ENCODE results near the gene CAP2.

Gene CAP2

DNA sequence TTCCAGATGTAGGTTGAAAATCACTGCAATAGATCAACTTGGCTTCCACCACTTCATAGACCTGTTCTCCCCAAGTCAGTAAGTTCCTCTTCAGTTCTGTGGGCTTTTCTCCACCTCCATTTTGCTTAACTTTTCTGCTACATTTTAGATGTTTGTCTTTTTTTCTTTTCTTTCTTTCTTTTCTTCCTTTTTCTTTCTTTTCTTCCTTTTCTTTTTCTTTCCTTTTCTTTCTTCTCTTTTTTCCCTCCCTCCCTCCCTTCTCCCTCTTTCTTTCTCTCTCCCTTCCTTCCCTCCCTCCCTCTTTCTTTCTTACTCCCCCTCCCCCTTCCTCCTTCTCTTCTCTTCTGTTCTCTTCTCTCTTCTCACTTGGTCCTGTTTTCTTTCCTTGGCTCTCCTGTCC, 199.9 kb downstream of the CAP2 start:
- DNase-seq (ENCODE audit: low read depth) = no peak
- TF ChIP-seq, protein P1, sequence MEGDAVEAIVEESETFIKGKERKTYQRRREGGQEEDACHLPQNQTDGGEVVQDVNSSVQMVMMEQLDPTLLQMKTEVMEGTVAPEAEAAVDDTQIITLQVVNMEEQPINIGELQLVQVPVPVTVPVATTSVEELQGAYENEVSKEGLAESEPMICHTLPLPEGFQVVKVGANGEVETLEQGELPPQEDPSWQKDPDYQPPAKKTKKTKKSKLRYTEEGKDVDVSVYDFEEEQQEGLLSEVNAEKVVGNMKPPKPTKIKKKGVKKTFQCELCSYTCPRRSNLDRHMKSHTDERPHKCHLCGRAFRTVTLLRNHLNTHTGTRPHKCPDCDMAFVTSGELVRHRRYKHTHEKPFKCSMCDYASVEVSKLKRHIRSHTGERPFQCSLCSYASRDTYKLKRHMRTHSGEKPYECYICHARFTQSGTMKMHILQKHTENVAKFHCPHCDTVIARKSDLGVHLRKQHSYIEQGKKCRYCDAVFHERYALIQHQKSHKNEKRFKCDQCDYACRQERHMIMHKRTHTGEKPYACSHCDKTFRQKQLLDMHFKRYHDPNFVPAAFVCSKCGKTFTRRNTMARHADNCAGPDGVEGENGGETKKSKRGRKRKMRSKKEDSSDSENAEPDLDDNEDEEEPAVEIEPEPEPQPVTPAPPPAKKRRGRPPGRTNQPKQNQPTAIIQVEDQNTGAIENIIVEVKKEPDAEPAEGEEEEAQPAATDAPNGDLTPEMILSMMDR (IDR thresholded peaks at IDR 0.05; ENCODE audit: low read length, missing control alignments) = no peak
- no peak overlapping the region for H3K4me3 ChIP-seq (replicated peaks; ENCODE audit: low read depth, low read length)

DNA sequence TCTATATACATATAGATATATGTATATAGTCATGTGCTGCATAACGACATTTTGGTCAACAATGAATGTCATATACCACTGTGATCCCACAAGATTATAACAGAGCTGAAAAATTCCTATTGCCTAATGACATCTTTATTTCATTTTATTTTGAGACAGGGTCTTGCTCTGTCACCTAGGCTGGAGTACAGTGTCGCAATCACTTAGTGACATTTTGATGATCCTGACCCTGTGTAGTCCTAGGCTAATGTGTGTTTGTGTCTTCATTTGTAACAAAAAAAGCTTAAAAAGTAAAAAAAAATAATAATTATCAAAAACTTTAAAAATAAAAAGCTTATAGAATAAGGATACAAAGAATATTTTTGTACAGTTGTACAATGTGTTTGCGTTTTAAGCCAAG, 202.7 kb downstream of the CAP2 start:
- TF ChIP-seq, protein P1 (IDR thresholded peaks at IDR 0.05; ENCODE audit: low read length, missing control alignments) = no peak
- DNase-seq (ENCODE audit: low read depth) = no peak
- no peak overlapping the region for H3K4me3 ChIP-seq (replicated peaks; ENCODE audit: low read depth, low read length)

DNA sequence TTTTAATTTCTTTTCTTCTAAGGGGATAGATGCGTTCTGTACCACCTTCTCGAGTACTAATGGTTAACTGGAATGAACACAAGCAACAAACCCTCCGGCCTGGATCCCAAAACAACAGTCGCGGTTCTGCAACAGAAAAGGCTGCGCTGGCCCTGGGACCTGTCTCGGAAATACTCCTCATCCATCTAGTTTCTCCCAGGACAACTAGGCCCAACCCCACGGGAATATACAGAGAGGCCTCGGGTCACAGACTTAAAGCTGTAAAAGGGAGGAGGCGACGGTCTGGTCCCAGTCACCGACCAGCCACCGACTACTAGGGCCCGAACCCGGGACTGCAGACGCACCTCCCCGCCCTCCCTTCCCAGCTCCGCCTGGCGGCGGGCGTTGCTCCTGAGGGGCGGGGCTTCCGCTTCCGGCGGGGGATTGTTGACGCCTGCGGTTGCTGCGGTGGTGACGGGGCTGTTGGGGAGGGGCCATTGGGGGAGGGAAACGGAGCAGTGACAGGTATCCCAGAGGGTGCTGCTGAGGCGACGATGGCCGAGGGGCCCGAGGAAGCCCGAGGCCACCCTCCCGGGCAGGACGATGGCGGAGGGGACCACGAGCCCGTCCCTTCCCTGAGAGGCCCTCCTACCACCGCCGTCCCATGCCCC, 206.6 kb downstream of the CAP2 start, which contains the start of gene FAM8A1:
Gene FAM8A1 (plus strand): TSS at position 426 of the 650 bp plus-strand sequence. CDS start 108 bp downstream, at position 534.
- TF ChIP-seq, protein P1 (IDR thresholded peaks at IDR 0.05; ENCODE audit: low read length, missing control alignments) = peak; percentile 54
- peak; percentile 88 for DNase-seq (ENCODE audit: low read depth)
- H3K4me3 ChIP-seq (replicated peaks; ENCODE audit: low read depth, low read length) = peak within 1 kb of the TSS; percentile 76

DNA sequence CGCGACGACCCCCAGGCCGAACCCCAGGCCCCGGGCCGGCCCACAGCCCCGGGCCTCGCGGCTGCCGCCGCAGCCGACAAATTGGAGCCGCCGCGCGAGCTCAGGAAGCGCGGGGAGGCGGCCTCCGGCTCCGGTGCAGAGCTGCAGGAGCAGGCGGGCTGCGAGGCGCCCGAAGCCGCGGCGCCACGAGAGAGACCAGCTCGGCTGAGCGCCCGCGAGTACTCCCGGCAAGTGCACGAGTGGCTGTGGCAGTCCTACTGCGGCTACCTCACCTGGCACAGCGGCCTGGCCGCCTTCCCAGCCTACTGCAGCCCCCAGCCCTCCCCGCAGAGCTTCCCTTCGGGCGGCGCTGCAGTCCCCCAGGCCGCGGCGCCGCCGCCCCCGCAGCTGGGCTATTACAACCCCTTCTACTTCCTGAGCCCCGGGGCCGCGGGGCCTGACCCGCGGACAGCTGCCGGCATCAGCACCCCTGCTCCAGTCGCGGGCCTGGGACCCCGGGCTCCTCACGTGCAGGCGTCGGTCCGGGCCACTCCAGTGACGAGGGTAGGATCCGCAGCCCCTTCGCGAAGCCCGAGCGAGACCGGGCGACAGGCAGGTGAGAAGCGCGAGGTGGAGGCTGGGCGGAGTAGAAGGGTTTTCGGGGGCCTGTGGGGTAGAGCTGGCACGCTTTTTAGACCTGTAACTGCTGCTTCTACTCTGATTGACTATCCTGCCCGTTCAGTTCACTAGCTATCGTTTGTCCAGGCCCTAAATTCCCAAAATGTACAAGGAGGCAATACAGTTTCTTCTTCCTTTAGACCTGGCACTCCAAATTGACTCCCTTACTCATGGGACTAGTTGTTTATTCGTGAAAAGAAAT, 207.4 kb downstream of the CAP2 start:
- H3K4me3 ChIP-seq (replicated peaks; ENCODE audit: low read depth, low read length) = peak overlapping the region; percentile 76
- TF ChIP-seq, protein P1 (IDR thresholded peaks at IDR 0.05; ENCODE audit: low read length, missing control alignments) = no peak
- DNase-seq (ENCODE audit: low read depth) = peak; percentile 24

DNA sequence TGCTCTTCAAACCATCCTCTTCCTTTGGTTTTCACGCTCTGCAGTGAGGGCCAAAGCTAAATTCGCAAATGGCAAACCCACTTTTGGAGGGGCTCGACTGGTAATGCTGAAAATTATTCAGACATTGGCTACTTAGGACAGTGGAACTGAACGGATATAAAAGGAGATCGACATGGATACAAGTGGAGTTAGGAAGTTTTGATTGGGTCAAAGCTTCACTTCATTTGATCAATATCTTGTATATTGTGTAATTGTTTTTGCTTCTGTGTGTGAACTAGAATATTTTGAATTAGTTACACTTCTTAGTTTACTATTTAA, 207.9 kb downstream of the CAP2 start:
- H3K4me3 ChIP-seq (replicated peaks; ENCODE audit: low read depth, low read length) = peak overlapping the region; percentile 76
- TF ChIP-seq, protein P1 (IDR thresholded peaks at IDR 0.05; ENCODE audit: low read length, missing control alignments) = no peak

DNA sequence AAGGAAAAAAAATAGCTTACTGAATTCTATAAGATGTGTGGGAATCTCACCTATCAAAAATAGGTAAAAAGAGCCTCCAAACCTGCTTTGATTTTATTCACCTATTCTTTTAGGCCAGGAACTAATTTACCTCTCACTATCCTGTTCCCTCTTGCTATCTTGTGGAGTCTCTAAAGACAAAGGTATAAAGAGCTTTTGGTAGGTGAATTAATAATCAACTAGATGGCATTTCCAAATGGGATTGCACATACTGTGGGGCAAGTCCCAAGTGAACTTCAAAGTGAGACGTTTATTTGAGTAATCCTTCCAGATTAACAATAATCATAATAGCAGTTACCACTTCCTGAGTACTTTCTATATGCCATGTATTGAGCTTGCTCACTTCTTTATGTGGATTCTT, 209.5 kb downstream of the CAP2 start:
- no peak for DNase-seq (ENCODE audit: low read depth)
- TF ChIP-seq, protein P1 (IDR thresholded peaks at IDR 0.05; ENCODE audit: low read length, missing control alignments) = no peak
- no peak overlapping the region for H3K4me3 ChIP-seq (replicated peaks; ENCODE audit: low read depth, low read length)

More for the DNA sequence above, 207.9 kb downstream of the CAP2 start:
- peak; percentile 5 for DNase-seq (ENCODE audit: low read depth)
